ENCODE measurements around the gene ZNF23.

ZNF23 gene

GRCh38 chr16:71408536-71408935, 53.5 kb downstream of the ZNF23 start:
- WGBS (ENCODE audit: extremely low coverage, insufficient coverage, low lambda C conversion rate), result no CpG with 5 or more reads among the region's 3 CpGs
- no peak overlapping the region for H2BK5ac ChIP-seq (ENCODE audit: low read length)
- no peak overlapping the region for H2BK120ac ChIP-seq (ENCODE audit: low read depth, low read length)
- no peaks in the 10 kb centered on the region for H3K27me3 ChIP-seq (ENCODE audit: insufficient read depth, low read length, poor library complexity)
- H3K56ac ChIP-seq (ENCODE audit: low read length), result no peak overlapping the region
- peaks cover 3% of the 10 kb centered on the region for H3K4me1 ChIP-seq (ENCODE audit: control insufficient read depth, low read depth, low read length)
- no peak overlapping the region for H2AK5ac ChIP-seq (ENCODE audit: low read length)
- no peaks in the 10 kb centered on the region for H3K79me1 ChIP-seq (ENCODE audit: low read length)
- no peak overlapping the region for H4K8ac ChIP-seq (ENCODE audit: low read depth, low read length)
- H3K4me3 ChIP-seq (ENCODE audit: low read length), result no peak overlapping the region
- no peaks in the 10 kb centered on the region for H3K79me2 ChIP-seq (ENCODE audit: control insufficient read depth, insufficient read depth, low read length)
- DNase-seq, result no peak
- H3K36me3 ChIP-seq (ENCODE audit: control insufficient read depth, insufficient read depth, low read length), result no peaks in the 10 kb centered on the region
- no peak overlapping the region for H4K5ac ChIP-seq (ENCODE audit: low read length)
- no peak overlapping the region for H3K4me2 ChIP-seq (ENCODE audit: low read length)
- no peak overlapping the region for H3K23ac ChIP-seq (ENCODE audit: low read length)
- no peak overlapping the region for H3K9ac ChIP-seq (ENCODE audit: low read length)
- no peak overlapping the region for H3K4ac ChIP-seq (ENCODE audit: low read depth, low read length)
- H3K27ac ChIP-seq (ENCODE audit: low read depth, low read length), result peak overlapping the region; percentile 53
- peak overlapping the region; percentile 6 for H3K18ac ChIP-seq (ENCODE audit: low read length)
- no peak overlapping the region for H2BK15ac ChIP-seq (replicated peaks; ENCODE audit: low read depth)

- DNase-seq, result no peak
- no peak overlapping the region for H3K23ac ChIP-seq (ENCODE audit: low read length)
- H3K4me2 ChIP-seq (ENCODE audit: low read length), result no peak overlapping the region
- H3K4me1 ChIP-seq (ENCODE audit: control insufficient read depth, low read depth, low read length), result peaks cover 3% of the 10 kb centered on the region
- H3K36me3 ChIP-seq (ENCODE audit: control insufficient read depth, insufficient read depth, low read length), result no peaks in the 10 kb centered on the region
- H2BK5ac ChIP-seq (ENCODE audit: low read length), result no peak overlapping the region
- no peak overlapping the region for H2AK5ac ChIP-seq (ENCODE audit: low read length)
- no peak overlapping the region for H2BK120ac ChIP-seq (ENCODE audit: low read depth, low read length)
- H4K5ac ChIP-seq (ENCODE audit: low read length), result no peak overlapping the region
- H3K4ac ChIP-seq (ENCODE audit: low read depth, low read length), result no peak overlapping the region
- H3K79me1 ChIP-seq (ENCODE audit: low read length), result no peaks in the 10 kb centered on the region
- no peak overlapping the region for H3K4me3 ChIP-seq (ENCODE audit: low read length)
- H3K27me3 ChIP-seq (ENCODE audit: insufficient read depth, low read length, poor library complexity), result no peaks in the 10 kb centered on the region
- no peak overlapping the region for H3K27ac ChIP-seq (ENCODE audit: low read depth, low read length)
- no peak overlapping the region for H3K18ac ChIP-seq (ENCODE audit: low read length)
- no peak overlapping the region for H2BK15ac ChIP-seq (replicated peaks; ENCODE audit: low read depth)
- WGBS (ENCODE audit: extremely low coverage, insufficient coverage, low lambda C conversion rate), result no CpG with 5 or more reads among the region's 1 CpG
- H3K79me2 ChIP-seq (ENCODE audit: control insufficient read depth, insufficient read depth, low read length), result no peaks in the 10 kb centered on the region
- H3K56ac ChIP-seq (ENCODE audit: low read length), result no peak overlapping the region
- no peak overlapping the region for H4K8ac ChIP-seq (ENCODE audit: low read depth, low read length)
- H3K9ac ChIP-seq (ENCODE audit: low read length), result no peak overlapping the region
Measured at GRCh38 chr16:71407731-71408130, 54.3 kb downstream of the ZNF23 start.

GRCh38 chr16:71406724-71407123, 55.3 kb downstream of the ZNF23 start:
- Histone ChIP-seq H3K4me1 (ENCODE audit: control insufficient read depth, low read depth, low read length) (peaks cover 3% of the 10 kb centered on the region), H3K9ac (ENCODE audit: low read length) (no peak overlapping the region), H3K4ac (ENCODE audit: low read depth, low read length) (no peak overlapping the region), H3K18ac (ENCODE audit: low read length) (no peak overlapping the region), H3K27ac (ENCODE audit: low read depth, low read length) (no peak overlapping the region), H2AK5ac (ENCODE audit: low read length) (no peak overlapping the region), H3K36me3 (ENCODE audit: control insufficient read depth, insufficient read depth, low read length) (no peaks in the 10 kb centered on the region), H2BK15ac (replicated peaks; ENCODE audit: low read depth) (no peak overlapping the region), H3K27me3 (ENCODE audit: insufficient read depth, low read length, poor library complexity) (no peaks in the 10 kb centered on the region), H3K4me2 (ENCODE audit: low read length) (no peak overlapping the region), H2BK120ac (ENCODE audit: low read depth, low read length) (no peak overlapping the region), H3K79me2 (ENCODE audit: control insufficient read depth, insufficient read depth, low read length) (no peaks in the 10 kb centered on the region), H4K8ac (ENCODE audit: low read depth, low read length) (no peak overlapping the region), H4K5ac (ENCODE audit: low read length) (no peak overlapping the region), H2BK5ac (ENCODE audit: low read length) (no peak overlapping the region), H3K56ac (ENCODE audit: low read length) (no peak overlapping the region), H3K4me3 (ENCODE audit: low read length) (no peak overlapping the region), H3K23ac (ENCODE audit: low read length) (no peak overlapping the region), H3K79me1 (ENCODE audit: low read length) (no peaks in the 10 kb centered on the region)
- WGBS (ENCODE audit: extremely low coverage, insufficient coverage, low lambda C conversion rate), result no CpG with 5 or more reads among the region's 8 CpGs
- no peak for DNase-seq

GRCh38 chr16:71406316-71406715, 55.7 kb downstream of the ZNF23 start:
- no peak for DNase-seq
- Histone ChIP-seq H3K4me3 (ENCODE audit: low read length) (no peak overlapping the region), H3K4me1 (ENCODE audit: control insufficient read depth, low read depth, low read length) (peaks cover 3% of the 10 kb centered on the region), H3K36me3 (ENCODE audit: control insufficient read depth, insufficient read depth, low read length) (no peaks in the 10 kb centered on the region), H2BK15ac (replicated peaks; ENCODE audit: low read depth) (no peak overlapping the region), H3K4ac (ENCODE audit: low read depth, low read length) (no peak overlapping the region), H3K79me1 (ENCODE audit: low read length) (no peaks in the 10 kb centered on the region), H3K9ac (ENCODE audit: low read length) (no peak overlapping the region), H2BK120ac (ENCODE audit: low read depth, low read length) (no peak overlapping the region), H3K27ac (ENCODE audit: low read depth, low read length) (no peak overlapping the region), H3K4me2 (ENCODE audit: low read length) (no peak overlapping the region), H2AK5ac (ENCODE audit: low read length) (no peak overlapping the region), H2BK5ac (ENCODE audit: low read length) (no peak overlapping the region), H3K56ac (ENCODE audit: low read length) (no peak overlapping the region), H4K8ac (ENCODE audit: low read depth, low read length) (no peak overlapping the region), H3K79me2 (ENCODE audit: control insufficient read depth, insufficient read depth, low read length) (no peaks in the 10 kb centered on the region), H3K18ac (ENCODE audit: low read length) (no peak overlapping the region), H3K27me3 (ENCODE audit: insufficient read depth, low read length, poor library complexity) (no peaks in the 10 kb centered on the region), H4K5ac (ENCODE audit: low read length) (no peak overlapping the region), H3K23ac (ENCODE audit: low read length) (no peak overlapping the region)
- no CpG with 5 or more reads among the region's 5 CpGs for WGBS (ENCODE audit: extremely low coverage, insufficient coverage, low lambda C conversion rate)

GRCh38 chr16:71404364-71404763, 57.7 kb downstream of the ZNF23 start:
- Histone ChIP-seq H3K27me3 (ENCODE audit: insufficient read depth, low read length, poor library complexity) (no peaks in the 10 kb centered on the region), H3K27ac (ENCODE audit: low read depth, low read length) (no peak overlapping the region), H3K4ac (ENCODE audit: low read depth, low read length) (no peak overlapping the region), H2BK15ac (replicated peaks; ENCODE audit: low read depth) (no peak overlapping the region), H3K79me1 (ENCODE audit: low read length) (no peaks in the 10 kb centered on the region), H2BK5ac (ENCODE audit: low read length) (no peak overlapping the region), H3K4me2 (ENCODE audit: low read length) (no peak overlapping the region), H2BK120ac (ENCODE audit: low read depth, low read length) (no peak overlapping the region), H3K4me1 (ENCODE audit: control insufficient read depth, low read depth, low read length) (peaks cover 3% of the 10 kb centered on the region), H3K79me2 (ENCODE audit: control insufficient read depth, insufficient read depth, low read length) (no peaks in the 10 kb centered on the region), H2AK5ac (ENCODE audit: low read length) (no peak overlapping the region), H3K56ac (ENCODE audit: low read length) (no peak overlapping the region), H4K5ac (ENCODE audit: low read length) (no peak overlapping the region), H3K23ac (ENCODE audit: low read length) (no peak overlapping the region), H3K18ac (ENCODE audit: low read length) (no peak overlapping the region), H3K36me3 (ENCODE audit: control insufficient read depth, insufficient read depth, low read length) (no peaks in the 10 kb centered on the region), H3K9ac (ENCODE audit: low read length) (no peak overlapping the region), H3K4me3 (ENCODE audit: low read length) (no peak overlapping the region), H4K8ac (ENCODE audit: low read depth, low read length) (no peak overlapping the region)
- no CpG with 5 or more reads among the region's 4 CpGs for WGBS (ENCODE audit: extremely low coverage, insufficient coverage, low lambda C conversion rate)
- no peak for DNase-seq

GRCh38 chr16:71402674-71403073, 59.4 kb downstream of the ZNF23 start:
- H3K4me1 ChIP-seq (ENCODE audit: control insufficient read depth, low read depth, low read length), result no peaks in the 10 kb centered on the region
- H4K5ac ChIP-seq (ENCODE audit: low read length), result no peak overlapping the region
- no peak overlapping the region for H3K18ac ChIP-seq (ENCODE audit: low read length)
- no peaks in the 10 kb centered on the region for H3K79me1 ChIP-seq (ENCODE audit: low read length)
- no peak overlapping the region for H3K4ac ChIP-seq (ENCODE audit: low read depth, low read length)
- no peaks in the 10 kb centered on the region for H3K36me3 ChIP-seq (ENCODE audit: control insufficient read depth, insufficient read depth, low read length)
- no peak overlapping the region for H3K4me2 ChIP-seq (ENCODE audit: low read length)
- H3K56ac ChIP-seq (ENCODE audit: low read length), result no peak overlapping the region
- H4K8ac ChIP-seq (ENCODE audit: low read depth, low read length), result no peak overlapping the region
- H3K23ac ChIP-seq (ENCODE audit: low read length), result no peak overlapping the region
- no peaks in the 10 kb centered on the region for H3K27me3 ChIP-seq (ENCODE audit: insufficient read depth, low read length, poor library complexity)
- no peaks in the 10 kb centered on the region for H3K79me2 ChIP-seq (ENCODE audit: control insufficient read depth, insufficient read depth, low read length)
- no peak overlapping the region for H3K9ac ChIP-seq (ENCODE audit: low read length)
- no peak overlapping the region for H3K4me3 ChIP-seq (ENCODE audit: low read length)
- H2BK15ac ChIP-seq (replicated peaks; ENCODE audit: low read depth), result no peak overlapping the region
- H2AK5ac ChIP-seq (ENCODE audit: low read length), result no peak overlapping the region
- no peak overlapping the region for H3K27ac ChIP-seq (ENCODE audit: low read depth, low read length)
- no peak overlapping the region for H2BK5ac ChIP-seq (ENCODE audit: low read length)
- H2BK120ac ChIP-seq (ENCODE audit: low read depth, low read length), result no peak overlapping the region
- no peak for DNase-seq
- WGBS (ENCODE audit: extremely low coverage, insufficient coverage, low lambda C conversion rate), result no CpG with 5 or more reads among the region's 11 CpGs
